Peyer's patch (tissue), 4 donors: ENCODE results near the gene SF3B5. TPM values are rescaled to one million over a fixed set of nuclear protein-coding genes. Genes with fewer than 3 reads are reported as not detected.
"Not testable (repeated sequence)": the region's sequence is repeated elsewhere in the genome, so short reads cannot be mapped to it uniquely, and the experiment has no call there.

ENCODE experiments used
- DNase-seq, 3 donors: peaks; one replicate each; pipeline ENCODE4 v3.0.0-alpha.2; 2017 to 2019
- H3K27ac ChIP-seq, 4 donors: fragments of 200-600 bp; sonication (generic); one replicate each; pipeline ENCODE4 v1.5.1; 2016 to 2019
- H3K27me3 ChIP-seq, 2 donors: fragments of 200-600 bp; sonication (generic); one replicate each; pipeline ENCODE4 v1.5.1; 2019
- H3K36me3 ChIP-seq, 3 donors: fragments of 200-600 bp; sonication (generic); one replicate each; pipeline ENCODE4 v1.5.1; 2016 to 2019
- H3K4me1 ChIP-seq, 4 donors: fragments of 200-600 bp; sonication (generic); one replicate each; pipeline ENCODE4 v1.5.1; 2016 to 2019
- H3K4me3 ChIP-seq, 4 donors: fragments of 200-600 bp; sonication (generic); 1 replicate in 3 of 4; 2 replicates in 1 of 4; pipeline ENCODE4 v1.5.1; 2016 to 2019; ENCODE audit warnings: mild to moderate bottlenecking in 1 of 4
- H3K9me3 ChIP-seq, 4 donors: fragments of 200-600 bp; sonication (generic); one replicate each; pipeline ENCODE4 v1.5.1; 2016 to 2019; ENCODE audit warnings: mild to moderate bottlenecking in 1 of 4
- POLR2A ChIP-seq, 2 donors: fragments of 450-650 bp; IDR thresholded peaks; one replicate each; pipeline ENCODE4 v1.5.1; 2017; ENCODE audit warnings: antibody characterized with exemption in 2 of 2, mild to moderate bottlenecking in 2 of 2, moderate library complexity in 2 of 2
- total RNA-seq, 4 donors: library from RNA; depleted of rRNA; stranded (reverse); fragments of >200 nt; gene quantifications; one replicate each; pipeline ENCODE4 v1.1.0, GENCODE V29; 2016
- TF ChIP-seq, protein P1 (sequence below), 6 experiments: fragments of 450-650 bp in 4 of 6; fragments of 200-600 bp in 2 of 6; sonication (generic) in 1 of 6; IDR thresholded peaks; one replicate each; pipeline ENCODE4 v1.5.1; 2017 to 2019; ENCODE audit warnings: antibody characterized with exemption in 6 of 6, mild to moderate bottlenecking in 3 of 6, moderate library complexity in 1 of 6

SF3B5 gene
- total RNA-seq, 4 donors from 2014 or later, result 66.8 to 114 (median 94.0) TPM

DNA sequence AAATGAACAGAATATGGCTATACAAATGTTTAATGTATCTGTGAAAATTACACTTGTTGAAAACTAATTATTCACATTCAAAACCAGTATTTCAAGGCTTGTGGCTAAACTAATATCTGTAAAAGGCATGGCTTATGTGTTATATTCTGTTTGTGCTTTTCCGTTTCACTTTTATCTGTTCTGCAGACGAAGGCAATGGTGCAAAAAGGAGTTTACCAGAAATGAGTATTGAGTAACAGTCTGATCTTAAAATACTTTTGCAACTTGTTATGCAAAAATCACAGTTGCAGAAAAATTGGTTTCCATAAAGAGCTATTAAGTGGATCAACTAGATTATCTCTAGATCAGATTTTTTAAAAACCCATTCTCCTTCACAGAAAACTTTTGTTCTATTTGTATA is 45.5 kb upstream of the SF3B5 start:
- Histone ChIP-seq H3K27me3 (no peaks in the 10 kb centered on the region), H3K36me3 (no peaks in the 10 kb centered on the region), H3K4me1 (no peaks in the 10 kb centered on the region), H3K4me3 (no peak overlapping the region), H3K9me3 (no peaks in the 10 kb centered on the region), H3K27ac (no peak overlapping the region)
- no peak for TF ChIP-seq POLR2A (IDR thresholded peaks at IDR 0.05)
- TF ChIP-seq, protein P1, sequence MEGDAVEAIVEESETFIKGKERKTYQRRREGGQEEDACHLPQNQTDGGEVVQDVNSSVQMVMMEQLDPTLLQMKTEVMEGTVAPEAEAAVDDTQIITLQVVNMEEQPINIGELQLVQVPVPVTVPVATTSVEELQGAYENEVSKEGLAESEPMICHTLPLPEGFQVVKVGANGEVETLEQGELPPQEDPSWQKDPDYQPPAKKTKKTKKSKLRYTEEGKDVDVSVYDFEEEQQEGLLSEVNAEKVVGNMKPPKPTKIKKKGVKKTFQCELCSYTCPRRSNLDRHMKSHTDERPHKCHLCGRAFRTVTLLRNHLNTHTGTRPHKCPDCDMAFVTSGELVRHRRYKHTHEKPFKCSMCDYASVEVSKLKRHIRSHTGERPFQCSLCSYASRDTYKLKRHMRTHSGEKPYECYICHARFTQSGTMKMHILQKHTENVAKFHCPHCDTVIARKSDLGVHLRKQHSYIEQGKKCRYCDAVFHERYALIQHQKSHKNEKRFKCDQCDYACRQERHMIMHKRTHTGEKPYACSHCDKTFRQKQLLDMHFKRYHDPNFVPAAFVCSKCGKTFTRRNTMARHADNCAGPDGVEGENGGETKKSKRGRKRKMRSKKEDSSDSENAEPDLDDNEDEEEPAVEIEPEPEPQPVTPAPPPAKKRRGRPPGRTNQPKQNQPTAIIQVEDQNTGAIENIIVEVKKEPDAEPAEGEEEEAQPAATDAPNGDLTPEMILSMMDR (IDR thresholded peaks at IDR 0.05), result no peak
- no peak for DNase-seq

DNA sequence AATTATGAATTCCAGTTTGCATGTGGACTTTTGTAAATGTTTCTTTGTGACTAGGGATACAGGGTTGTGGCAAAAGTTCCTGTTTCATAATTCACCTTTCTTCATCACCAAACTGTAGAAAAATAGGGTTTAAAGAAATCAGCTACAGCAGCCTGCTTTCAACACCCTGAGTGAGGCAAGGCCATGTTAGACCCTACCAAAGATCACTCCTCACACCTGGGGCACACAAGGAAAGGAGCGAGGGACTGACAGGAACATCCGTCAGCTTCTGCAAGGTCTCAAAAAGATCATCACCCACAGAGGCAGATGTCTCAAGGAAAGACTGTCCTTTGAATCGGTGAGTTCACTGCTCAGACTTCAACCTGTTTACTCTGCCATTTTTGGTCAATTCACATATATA is 44.4 kb upstream of the SF3B5 start:
- Histone ChIP-seq H3K36me3 (no peaks in the 10 kb centered on the region), H3K27me3 (no peaks in the 10 kb centered on the region), H3K4me1 (no peaks in the 10 kb centered on the region), H3K4me3 (no peak overlapping the region), H3K27ac (no peak overlapping the region), H3K9me3 (no peaks in the 10 kb centered on the region)
- DNase-seq, result no peak
- TF ChIP-seq, protein P1 (IDR thresholded peaks at IDR 0.05), result no peak
- no peak for TF ChIP-seq POLR2A (IDR thresholded peaks at IDR 0.05)

DNA sequence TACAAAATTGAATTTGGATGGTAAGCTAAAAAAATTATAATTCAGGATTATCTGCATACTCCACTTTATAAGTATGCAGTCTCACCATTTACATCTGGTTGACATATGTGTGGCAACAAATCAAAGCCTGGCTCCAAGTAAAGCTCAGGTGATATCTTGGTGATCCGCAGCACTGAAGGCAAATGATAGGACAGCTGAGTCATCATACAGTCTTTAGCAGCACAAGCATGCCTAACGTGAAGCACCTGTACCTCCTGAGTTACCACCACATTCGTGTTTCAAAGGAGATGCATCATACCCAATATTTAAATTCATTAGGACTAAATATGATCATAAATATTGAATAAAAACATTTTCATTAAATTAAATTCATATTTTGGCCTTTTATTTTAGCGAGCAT is 43.2 kb upstream of the SF3B5 start:
- TF ChIP-seq, protein P1 (IDR thresholded peaks at IDR 0.05), result no peak
- TF ChIP-seq POLR2A (IDR thresholded peaks at IDR 0.05), result no peak
- DNase-seq, result no peak
- Histone ChIP-seq H3K9me3 (no peaks in the 10 kb centered on the region), H3K27me3 (no peaks in the 10 kb centered on the region), H3K36me3 (no peaks in the 10 kb centered on the region), H3K4me3 (no peak overlapping the region), H3K4me1 (no peaks in the 10 kb centered on the region), H3K27ac (no peak overlapping the region)

DNA sequence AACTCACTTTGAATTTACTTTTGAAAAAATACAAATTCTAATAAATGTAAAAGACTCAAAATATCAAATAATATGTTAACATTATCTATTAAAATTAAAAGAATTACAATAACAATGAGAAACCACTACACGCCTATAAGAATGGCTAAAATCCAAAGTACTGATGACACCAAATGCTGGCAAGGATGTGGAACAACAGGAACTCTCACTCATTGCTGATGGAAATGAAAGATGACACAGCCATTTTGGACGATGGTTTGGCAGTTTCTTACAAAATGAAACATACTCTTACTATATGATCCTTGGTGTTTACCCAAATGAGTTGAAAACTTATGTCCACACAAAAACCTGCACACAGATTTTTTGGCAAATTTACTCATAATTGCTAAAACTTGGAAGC is 39.4 kb upstream of the SF3B5 start:
- no peak for DNase-seq

DNA sequence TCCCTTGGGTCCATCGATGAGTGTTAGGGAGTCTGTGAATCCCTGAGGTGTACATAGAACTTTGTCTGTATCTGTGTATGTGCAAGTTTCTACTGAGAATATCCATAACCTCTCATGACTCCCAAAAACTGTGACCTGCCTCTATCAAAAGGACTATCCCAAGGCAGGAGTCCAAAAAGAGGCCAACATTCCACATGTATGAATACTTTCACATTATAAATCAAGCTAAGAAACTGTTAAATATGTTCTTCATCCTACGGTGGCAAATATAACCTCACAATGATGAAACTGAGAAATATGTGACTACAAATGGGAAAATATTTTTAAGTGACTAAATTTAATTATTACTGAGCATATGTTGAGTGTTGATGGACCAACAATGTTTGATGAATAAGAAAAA is 38.8 kb upstream of the SF3B5 start:
- no peak for DNase-seq
- no peak for TF ChIP-seq POLR2A (IDR thresholded peaks at IDR 0.05)
- TF ChIP-seq, protein P1 (IDR thresholded peaks at IDR 0.05), result no peak

More for the DNA sequence above, 39.4 kb upstream of the SF3B5 start:
- Histone ChIP-seq H3K4me3 (no peak overlapping the region), H3K4me1 (no peaks in the 10 kb centered on the region), H3K27me3 (no peaks in the 10 kb centered on the region), H3K27ac (no peak overlapping the region), H3K36me3 (no peaks in the 10 kb centered on the region), H3K9me3 (no peaks in the 10 kb centered on the region)
- TF ChIP-seq, protein P1 (IDR thresholded peaks at IDR 0.05), result no peak
- TF ChIP-seq POLR2A (IDR thresholded peaks at IDR 0.05), result no peak

DNA sequence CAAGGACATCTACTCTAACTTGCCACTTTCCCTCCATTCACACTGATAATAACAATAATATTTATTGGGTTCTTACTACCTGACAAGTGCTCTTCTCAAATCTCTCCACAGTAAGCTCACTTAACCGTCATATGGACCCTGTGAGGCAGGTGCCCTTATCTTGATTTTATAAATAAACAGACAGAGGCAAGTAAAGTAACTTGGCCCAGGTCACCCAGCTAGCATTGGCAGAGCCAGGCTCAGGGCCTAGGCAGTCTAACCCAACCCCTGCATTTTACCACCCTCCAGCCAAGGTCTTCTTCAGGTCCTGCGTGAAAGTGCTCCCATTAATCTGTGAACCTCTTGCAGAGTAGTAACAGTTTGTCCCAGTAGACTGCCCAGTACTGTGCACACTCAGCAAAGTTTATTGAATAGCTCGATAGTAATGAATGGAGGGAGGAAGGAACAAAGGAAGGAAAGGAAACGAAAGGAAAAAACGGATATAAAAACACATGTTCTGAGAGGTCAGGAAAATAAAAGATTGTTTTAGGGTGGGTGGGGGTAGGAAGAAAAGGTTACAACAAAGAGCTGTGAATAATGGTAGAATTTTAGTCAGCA is 38.0 kb upstream of the SF3B5 start:
- H3K4me1 ChIP-seq, result no peaks in the 10 kb centered on the region
- no peak overlapping the region for H3K4me3 ChIP-seq
- no peak overlapping the region for H3K27ac ChIP-seq
- no peak for DNase-seq
- no peaks in the 10 kb centered on the region for H3K9me3 ChIP-seq
- no peaks in the 10 kb centered on the region for H3K27me3 ChIP-seq
- no peaks in the 10 kb centered on the region for H3K36me3 ChIP-seq
- TF ChIP-seq POLR2A (IDR thresholded peaks at IDR 0.05), result no peak
- TF ChIP-seq, protein P1 (IDR thresholded peaks at IDR 0.05), result no peak

More for the DNA sequence above, 38.8 kb upstream of the SF3B5 start:
- Histone ChIP-seq H3K27ac (no peak overlapping the region), H3K36me3 (no peaks in the 10 kb centered on the region), H3K4me3 (no peak overlapping the region), H3K4me1 (no peaks in the 10 kb centered on the region), H3K27me3 (no peaks in the 10 kb centered on the region), H3K9me3 (no peaks in the 10 kb centered on the region)

DNA sequence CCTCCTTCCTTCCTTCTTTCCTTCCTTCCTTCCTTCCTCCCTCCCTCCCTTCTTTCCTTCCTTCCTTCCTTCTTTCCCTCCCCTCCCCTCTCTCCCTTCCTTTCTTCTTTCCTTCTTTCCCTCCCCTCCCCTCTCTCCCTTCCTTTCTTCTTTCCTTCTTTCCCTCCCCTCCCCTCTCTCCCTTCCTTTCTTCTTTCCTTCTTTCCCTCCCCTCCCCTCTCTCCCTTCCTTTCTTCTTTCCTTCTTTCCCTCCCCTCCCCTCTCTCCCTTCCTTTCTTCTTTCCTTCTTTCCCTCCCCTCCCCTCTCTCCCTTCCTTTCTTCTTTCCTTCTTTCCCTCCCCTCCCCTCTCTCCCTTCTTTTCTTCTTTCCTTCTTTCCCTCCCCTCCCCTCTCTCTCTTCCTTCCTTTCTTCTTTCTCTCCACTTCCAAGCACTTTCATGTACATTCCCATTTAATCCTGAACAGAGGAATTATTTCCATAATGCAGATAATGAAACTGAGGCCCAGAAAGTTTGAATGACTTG is 36.9 kb upstream of the SF3B5 start:
- H3K27ac ChIP-seq, H3K27me3 ChIP-seq, H3K9me3 ChIP-seq, H3K4me3 ChIP-seq, DNase-seq, H3K36me3 ChIP-seq, H3K4me1 ChIP-seq: not testable (repeated sequence)
